B cell (primary cell): ENCODE measurements around the gene PSMB2. TPM values are rescaled to one million over a fixed set of nuclear protein-coding genes. Genes with fewer than 3 reads are reported as not detected.

Experiments used
- ATAC-seq: fragments of 200-7000 bp; cut with Tn5 transposase; one replicate; pipeline ENCODE4 v1.10.0; 2021; ENCODE audit warnings: low read depth, mild to moderate bottlenecking, moderate number of reproducible peaks, moderate library complexity
- CTCF ChIA-PET: fragments of 350-600 bp; sonication (Branson Sonifier 250); formaldehyde crosslinking; loops from one replicate; lab custom pipeline; 2021; ENCODE audit warnings: antibody characterized with exemption, inconsistent platforms; lab: Charles Lee
- POLR2A ChIA-PET: fragments of 350-600 bp; sonication (Branson Sonifier 250); formaldehyde crosslinking; loops from one replicate; lab custom pipeline; 2021; ENCODE audit warnings: antibody characterized with exemption; lab: Charles Lee
- DNase-seq: peaks from one replicate; pipeline ENCODE4 v3.0.0; 2013
- H2AFZ ChIP-seq: 2 replicates; pipeline ENCODE4 v1.6.1; 2012; ENCODE audit warnings: mild to moderate bottlenecking, low read depth, low read length; ENCODE audit not compliant: insufficient read depth, poor library complexity, severe bottlenecking
- H3K27ac ChIP-seq, 2 donors: 1 replicate in 1 of 2; 2 replicates in 1 of 2; pipeline ENCODE4 v1.5.1; 2012 to 2013; ENCODE audit warnings: low read length in 2 of 2, mild to moderate bottlenecking in 2 of 2, moderate library complexity in 1 of 2
- H3K27me3 ChIP-seq, 4 experiments: fragments of 200-600 bp in 1 of 4; sonication (generic) in 1 of 4; replicated peaks in 1 of 4; 1 replicate in 2 of 4; 2 replicates in 2 of 4; pipeline versions ENCODE4 v1.6.1 to v1.7.0; 2013 to 2016; ENCODE audit warnings: low read length in 3 of 4, mild to moderate bottlenecking in 2 of 4, mixed read lengths in 1 of 4, moderate library complexity in 1 of 4; ENCODE audit not compliant: insufficient read depth in 4 of 4, control insufficient read depth in 3 of 4; ENCODE audit errors: control extremely low read depth in 1 of 4
- H3K36me3 ChIP-seq, 2 experiments: replicated peaks in 1 of 2; 1 replicate in 1 of 2; 2 replicates in 1 of 2; pipeline versions ENCODE4 v1.6.1 to v1.7.1; 2013; ENCODE audit warnings: low read length in 1 of 2; ENCODE audit not compliant: insufficient read depth in 2 of 2, control insufficient read depth in 1 of 2; ENCODE audit errors: control extremely low read depth in 1 of 2, extremely low read depth in 1 of 2
- H3K4me1 ChIP-seq, 2 donors: fragments of 200-600 bp in 1 of 2; sonication (generic) in 1 of 2; 1 replicate in 1 of 2; 2 replicates in 1 of 2; pipeline versions ENCODE4 v1.5.1 to v1.6.1; 2013 to 2017; ENCODE audit warnings: low read length in 2 of 2; ENCODE audit not compliant: control insufficient read depth in 2 of 2, insufficient read depth in 2 of 2
- H3K4me2 ChIP-seq: replicated peaks from 2 replicates; pipeline ENCODE3; 2012; ENCODE audit warnings: mild to moderate bottlenecking, low read depth, low read length; ENCODE audit not compliant: poor library complexity, severe bottlenecking
- H3K4me3 ChIP-seq, 5 experiments: fragments of 200-600 bp in 1 of 5; sonication (generic) in 1 of 5; 1 replicate in 3 of 5; 2 replicates in 2 of 5; pipeline versions ENCODE4 v1.5.1 to v1.7.0; 2011 to 2016; ENCODE audit warnings: low read length in 4 of 5, mild to moderate bottlenecking in 4 of 5, low read depth in 2 of 5, control low read depth in 1 of 5, moderate library complexity in 1 of 5; ENCODE audit not compliant: insufficient read depth in 1 of 5; ENCODE audit errors: control extremely low read depth in 1 of 5, extremely low read depth in 1 of 5
- H3K79me2 ChIP-seq: fragments of 200-600 bp; sonication (generic); one replicate; pipeline ENCODE4 v1.6.0; 2016; ENCODE audit warnings: low read length; ENCODE audit not compliant: control insufficient read depth, insufficient read depth
- H3K9ac ChIP-seq: fragments of 200-600 bp; sonication (generic); 2 replicates; pipeline ENCODE4 v1.6.1; 2017; ENCODE audit warnings: mild to moderate bottlenecking, low read length, moderate library complexity
- H3K9me3 ChIP-seq, 3 donors: one replicate each; pipeline versions ENCODE4 v1.6.1 to v1.7.1; 2013; ENCODE audit warnings: low read length in 2 of 3; ENCODE audit not compliant: control insufficient read depth in 2 of 3, insufficient read depth in 1 of 3; ENCODE audit errors: control extremely low read depth in 1 of 3
- H4K20me1 ChIP-seq: 2 replicates; pipeline ENCODE4 v1.6.0; 2012; ENCODE audit warnings: mild to moderate bottlenecking, low read length; ENCODE audit not compliant: insufficient read depth, control insufficient read depth, poor library complexity, severe bottlenecking
- H3K27ac Mint-ChIP-seq: one replicate; pipeline ENCODE4 v1.8.0; 2021; ENCODE audit warnings: mixed read lengths
- H3K27me3 Mint-ChIP-seq: one replicate; pipeline ENCODE4 v1.8.0; 2021; ENCODE audit warnings: mixed read lengths
- H3K4me1 Mint-ChIP-seq: one replicate; pipeline ENCODE4 v1.8.0; 2021; ENCODE audit warnings: mixed read lengths
- H3K4me3 Mint-ChIP-seq: one replicate; pipeline ENCODE4 v1.8.0; 2021; ENCODE audit warnings: mixed read lengths
- H3K9me3 Mint-ChIP-seq: one replicate; pipeline ENCODE4 v1.8.0; 2022; ENCODE audit warnings: mixed read lengths; ENCODE audit not compliant: insufficient read depth
- CTCF ChIP-seq: fragments of 200-600 bp; IDR thresholded peaks from one replicate; pipeline ENCODE4 v1.8.0; 2022; ENCODE audit warnings: antibody characterized with exemption, mild to moderate bottlenecking
- EZH2 ChIP-seq: IDR thresholded peaks from 2 replicates; pipeline ENCODE4 v1.6.1; 2012; ENCODE audit warnings: borderline replicate concordance, low read depth, mild to moderate bottlenecking, moderate library complexity, low read length; ENCODE audit not compliant: insufficient read depth, poor library complexity, severe bottlenecking
- WGBS: methylation state at CpG from one replicate; pipeline ENCODE4 v1.1.5; 2013; ENCODE audit warnings: missing lambda C conversion rate; ENCODE audit not compliant: insufficient coverage; 5-methylcytosine and 5-hydroxymethylcytosine counted together
- intact Hi-C: fragments of 100-400 bp; cut with micrococcal nuclease; formaldehyde crosslinking; loops from one replicate; pipeline ENCODE4 v1.10.0; 2022
- polyA plus RNA-seq: library from polyadenylated mRNA; depleted of rRNA; stranded (reverse); fragments of >200 nt; gene quantifications from 2 replicates; pipeline ENCODE4 v1.2.3, GENCODE V29; 2012
- total RNA-seq, 2 donors: library from RNA; stranded (reverse); fragments of 120-200 nt in 1 of 2; gene quantifications; 1 replicate in 1 of 2; 2 replicates in 1 of 2; pipeline versions ENCODE4 v1.2.3 to v1.2.4, GENCODE V29; 2013 to 2022

The PSMB2 gene
- total and polyA plus RNA-seq, 2 donors (not counting 1 experiment from before 2014, with no cell fraction given), result 20.5 to 26.2 TPM

GRCh38 chr1:35588197-35588910, 53.0 kb downstream of the PSMB2 start:
- no peaks in the 10 kb centered on the region for H3K27me3 Mint-ChIP-seq
- no peaks in the 10 kb centered on the region for H3K9me3 Mint-ChIP-seq
- 98% methylated on average over 18 of the region's 21 CpGs for WGBS
- Histone ChIP-seq H3K4me2 (no peak overlapping the region), H4K20me1 (no peaks in the 10 kb centered on the region), H3K4me1 (no peaks in the 10 kb centered on the region), H3K9ac (no peak overlapping the region), H3K27me3 (no peaks in the 10 kb centered on the region), H3K9me3 (no peaks in the 10 kb centered on the region), H2AFZ (no peak overlapping the region), H3K4me3 (no peak overlapping the region), H3K27ac (no peak overlapping the region), H3K36me3 (peaks cover 0 to 3% of the 10 kb centered on the region in 2 experiments), H3K79me2 (no peaks in the 10 kb centered on the region)
- DNase-seq (no peak), ATAC-seq (no peak)
- ChIA-PET CTCF (interaction anchor here (0.5 kb wide), 1 partner anchor 391 kb away, joined by 3 read pairs; no protein-coding TSS in a partner anchor), POLR2A (no interaction called here)
- intact Hi-C loops, result no loop called here
- TF ChIP-seq EZH2 (no peak), CTCF (no peak)
- H3K4me1 Mint-ChIP-seq, result no peaks in the 10 kb centered on the region
- no peak overlapping the region for H3K27ac Mint-ChIP-seq
- no peak overlapping the region for H3K4me3 Mint-ChIP-seq

- ATAC-seq, result no peak
- intact Hi-C loops, result no loop called here
- 96% methylated on average over 3 of the region's 6 CpGs for whole genome bisulfite sequencing
These were observed 53.6 kb downstream of the PSMB2 start for GRCh38 chr1:35587736-35588135.

More at GRCh38 chr1:35587736-35588135, 53.6 kb downstream of the PSMB2 start:
- DNase-seq, result no peak
- Mint-ChIP-seq H3K27ac (no peak overlapping the region), H3K27me3 (no peaks in the 10 kb centered on the region), H3K4me3 (no peak overlapping the region), H3K4me1 (no peaks in the 10 kb centered on the region), H3K9me3 (no peaks in the 10 kb centered on the region)
- no peaks in the 10 kb centered on the region for H3K27me3 ChIP-seq
- H2AFZ ChIP-seq, result no peak overlapping the region
- no peak overlapping the region for H3K4me2 ChIP-seq
- H3K79me2 ChIP-seq, result no peaks in the 10 kb centered on the region
- no peak for TF ChIP-seq CTCF
- no peak for TF ChIP-seq EZH2
- ChIA-PET POLR2A (no interaction called here), CTCF (interaction anchor here (0.5 kb wide), 1 partner anchor 391 kb away, joined by 3 read pairs; no protein-coding TSS in a partner anchor)
- no peak overlapping the region for H3K27ac ChIP-seq
- peaks cover 0 to 3% of the 10 kb centered on the region in 2 experiments for H3K36me3 ChIP-seq
- H3K4me1 ChIP-seq, result no peaks in the 10 kb centered on the region
- H3K9ac ChIP-seq, result no peak overlapping the region
- H3K9me3 ChIP-seq, result no peaks in the 10 kb centered on the region
- no peaks in the 10 kb centered on the region for H4K20me1 ChIP-seq
- H3K4me3 ChIP-seq, result no peak overlapping the region
